Measurements from ENCODE around the gene TESK2. TPM values are rescaled to one million over a fixed set of nuclear protein-coding genes. Genes with fewer than 3 reads are reported as not detected.
A peak's percentile ranks its signal among the peaks of the same experiment; 100 is the strongest.

The TESK2 gene
- total and polyA plus RNA-seq, 2 experiments from 2014 or later = 1.1 to 1.5 TPM

- TF ChIP-seq EZH2phosphoT487 (IDR thresholded peaks at IDR 0.05; ENCODE audit: insufficient read depth, low read depth) = no peak
- no peak for TF ChIP-seq EZH2 (IDR thresholded peaks at IDR 0.05; ENCODE audit: insufficient read depth, poor library complexity, severe bottlenecking)
- peaks cover 80% of the 10 kb centered on the region for H3F3A ChIP-seq (ENCODE audit: insufficient read depth)
- H3K9me2 ChIP-seq (ENCODE audit: insufficient read depth) = no peaks in the 10 kb centered on the region
- in situ Hi-C loops (cut with MboI) = no loop called here
- DNase-seq = no peak
- 88% methylated on average over 4 of the region's 4 CpGs for WGBS, 2 experiments (ENCODE audit: low coverage in 1 of 2, low lambda C conversion rate in 2 of 2, missing lambda C conversion rate in 2 of 2)
- peaks cover 27% of the 10 kb centered on the region for H3K79me2 ChIP-seq (ENCODE audit: insufficient read depth)
- no peaks in the 10 kb centered on the region for H3K9me3 ChIP-seq (ENCODE audit: low read depth)
- H3K27me3 ChIP-seq (replicated peaks; ENCODE audit: insufficient read depth) = no peaks in the 10 kb centered on the region
- H3K27ac ChIP-seq = no peak overlapping the region
- no peak overlapping the region for H3K9ac ChIP-seq
- H3K4me2 ChIP-seq (ENCODE audit: unreplicated experiment) = no peak overlapping the region
- H3K4me1 ChIP-seq (ENCODE audit: insufficient read depth) = no peaks in the 10 kb centered on the region
- no peak overlapping the region for H3K4me3 ChIP-seq
- H4K20me1 ChIP-seq (ENCODE audit: insufficient read depth) = no peaks in the 10 kb centered on the region
- H3K36me3 ChIP-seq (ENCODE audit: low read depth) = peaks cover 58% of the 10 kb centered on the region
- no peak overlapping the region for H2AFZ ChIP-seq
Observed at GRCh38 chr1:45510972-45511527, 20.1 kb upstream of the TESK2 start.

- in situ Hi-C loops (cut with MboI) = no loop called here
- no peak for TF ChIP-seq EZH2 (IDR thresholded peaks at IDR 0.05; ENCODE audit: insufficient read depth, poor library complexity, severe bottlenecking)
- no peak for TF ChIP-seq EZH2phosphoT487 (IDR thresholded peaks at IDR 0.05; ENCODE audit: insufficient read depth, low read depth)
Observed at GRCh38 chr1:45510036-45510971, 19.3 kb upstream of the TESK2 start.

GRCh38 chr1:45508295-45509151, 17.6 kb upstream of the TESK2 start:
- no peaks in the 10 kb centered on the region for H3K9me3 ChIP-seq (ENCODE audit: low read depth)
- TF ChIP-seq EZH2 (IDR thresholded peaks at IDR 0.05; ENCODE audit: insufficient read depth, poor library complexity, severe bottlenecking) (no peak), EZH2phosphoT487 (IDR thresholded peaks at IDR 0.05; ENCODE audit: insufficient read depth, low read depth) (no peak)
- in situ Hi-C loops (cut with MboI) = no loop called here
- 80 to 82% methylated on average over 15 of the region's 15 CpGs for WGBS, 2 experiments (ENCODE audit: low coverage in 1 of 2, low lambda C conversion rate in 2 of 2, missing lambda C conversion rate in 2 of 2)
- no peak overlapping the region for H3K4me2 ChIP-seq (ENCODE audit: unreplicated experiment)
- H3K27me3 ChIP-seq (replicated peaks; ENCODE audit: insufficient read depth) = no peaks in the 10 kb centered on the region
- H3F3A ChIP-seq (ENCODE audit: insufficient read depth) = peaks cover 58% of the 10 kb centered on the region
- H2AFZ ChIP-seq = no peak overlapping the region
- H3K9me2 ChIP-seq (ENCODE audit: insufficient read depth) = no peaks in the 10 kb centered on the region
- peaks cover 8% of the 10 kb centered on the region for H3K79me2 ChIP-seq (ENCODE audit: insufficient read depth)
- no peak overlapping the region for H3K4me3 ChIP-seq
- peak; percentile 44 for DNase-seq
- no peaks in the 10 kb centered on the region for H4K20me1 ChIP-seq (ENCODE audit: insufficient read depth)
- H3K36me3 ChIP-seq (ENCODE audit: low read depth) = peaks cover 38% of the 10 kb centered on the region
- H3K27ac ChIP-seq = no peak overlapping the region
- H3K4me1 ChIP-seq (ENCODE audit: insufficient read depth) = no peaks in the 10 kb centered on the region
- no peak overlapping the region for H3K9ac ChIP-seq

More at GRCh38 chr1:45510036-45510971, 19.3 kb upstream of the TESK2 start:
- H2AFZ ChIP-seq = no peak overlapping the region
- WGBS, 2 experiments (ENCODE audit: low coverage in 1 of 2, low lambda C conversion rate in 2 of 2, missing lambda C conversion rate in 2 of 2) = 70 to 73% methylated on average over 9 of the region's 9 CpGs
- no peak overlapping the region for H3K27ac ChIP-seq
- peaks cover 52% of the 10 kb centered on the region for H3K36me3 ChIP-seq (ENCODE audit: low read depth)
- H3K27me3 ChIP-seq (replicated peaks; ENCODE audit: insufficient read depth) = no peaks in the 10 kb centered on the region
- H3K4me2 ChIP-seq (ENCODE audit: unreplicated experiment) = no peak overlapping the region
- H3F3A ChIP-seq (ENCODE audit: insufficient read depth) = peaks cover 74% of the 10 kb centered on the region
- H3K9ac ChIP-seq = no peak overlapping the region
- no peaks in the 10 kb centered on the region for H3K4me1 ChIP-seq (ENCODE audit: insufficient read depth)
- no peaks in the 10 kb centered on the region for H3K9me2 ChIP-seq (ENCODE audit: insufficient read depth)
- no peak for DNase-seq
- H4K20me1 ChIP-seq (ENCODE audit: insufficient read depth) = no peaks in the 10 kb centered on the region
- H3K9me3 ChIP-seq (ENCODE audit: low read depth) = no peaks in the 10 kb centered on the region
- no peak overlapping the region for H3K4me3 ChIP-seq
- peaks cover 22% of the 10 kb centered on the region for H3K79me2 ChIP-seq (ENCODE audit: insufficient read depth)

GRCh38 chr1:45507893-45508292, 16.9 kb upstream of the TESK2 start:
- Histone ChIP-seq H3K79me2 (ENCODE audit: insufficient read depth) (peaks cover 2% of the 10 kb centered on the region), H3K4me2 (ENCODE audit: unreplicated experiment) (no peak overlapping the region), H3K9me2 (ENCODE audit: insufficient read depth) (no peaks in the 10 kb centered on the region), H3K4me1 (ENCODE audit: insufficient read depth) (no peaks in the 10 kb centered on the region), H2AFZ (no peak overlapping the region), H3K27me3 (replicated peaks; ENCODE audit: insufficient read depth) (no peaks in the 10 kb centered on the region), H4K20me1 (ENCODE audit: insufficient read depth) (no peaks in the 10 kb centered on the region), H3K9me3 (ENCODE audit: low read depth) (no peaks in the 10 kb centered on the region), H3K9ac (no peak overlapping the region), H3K36me3 (ENCODE audit: low read depth) (peaks cover 31% of the 10 kb centered on the region), H3K27ac (no peak overlapping the region), H3F3A (ENCODE audit: insufficient read depth) (peaks cover 52% of the 10 kb centered on the region), H3K4me3 (no peak overlapping the region)
- WGBS, 2 experiments (ENCODE audit: low coverage in 1 of 2, low lambda C conversion rate in 2 of 2, missing lambda C conversion rate in 2 of 2) = 91 to 92% methylated on average over 4 of the region's 4 CpGs
- TF ChIP-seq EZH2phosphoT487 (IDR thresholded peaks at IDR 0.05; ENCODE audit: insufficient read depth, low read depth) (no peak), EZH2 (IDR thresholded peaks at IDR 0.05; ENCODE audit: insufficient read depth, poor library complexity, severe bottlenecking) (no peak)
- in situ Hi-C loops (cut with MboI) = no loop called here
- no peak for DNase-seq

All from GM23248 (cell line).